Renal cortex interstitium (tissue), 15 donors: Measurements from ENCODE around the gene UNK. TPM values are rescaled to one million over a fixed set of nuclear protein-coding genes. Genes with fewer than 3 reads are reported as not detected.

ENCODE experiments used
- DNase-seq, 11 donors: peaks; one replicate each; pipeline ENCODE4 v3.0.0-alpha.2; 2013; ENCODE audit warnings: low read depth in 9 of 11, low spot score in 4 of 11; ENCODE audit errors: extremely low read depth in 1 of 11
- long read RNA-seq, 16 experiments: transcript quantifications; one replicate each; lab custom pipeline, GENCODE V29; 2026
- polyA plus RNA-seq, 3 donors: library from polyadenylated mRNA; unstranded; fragments of 120-200 nt; gene quantifications; one replicate each; pipeline ENCODE4 v1.2.1, GENCODE V29; 2013; ENCODE audit not compliant: insufficient read length in 3 of 3

UNK gene, protein sequence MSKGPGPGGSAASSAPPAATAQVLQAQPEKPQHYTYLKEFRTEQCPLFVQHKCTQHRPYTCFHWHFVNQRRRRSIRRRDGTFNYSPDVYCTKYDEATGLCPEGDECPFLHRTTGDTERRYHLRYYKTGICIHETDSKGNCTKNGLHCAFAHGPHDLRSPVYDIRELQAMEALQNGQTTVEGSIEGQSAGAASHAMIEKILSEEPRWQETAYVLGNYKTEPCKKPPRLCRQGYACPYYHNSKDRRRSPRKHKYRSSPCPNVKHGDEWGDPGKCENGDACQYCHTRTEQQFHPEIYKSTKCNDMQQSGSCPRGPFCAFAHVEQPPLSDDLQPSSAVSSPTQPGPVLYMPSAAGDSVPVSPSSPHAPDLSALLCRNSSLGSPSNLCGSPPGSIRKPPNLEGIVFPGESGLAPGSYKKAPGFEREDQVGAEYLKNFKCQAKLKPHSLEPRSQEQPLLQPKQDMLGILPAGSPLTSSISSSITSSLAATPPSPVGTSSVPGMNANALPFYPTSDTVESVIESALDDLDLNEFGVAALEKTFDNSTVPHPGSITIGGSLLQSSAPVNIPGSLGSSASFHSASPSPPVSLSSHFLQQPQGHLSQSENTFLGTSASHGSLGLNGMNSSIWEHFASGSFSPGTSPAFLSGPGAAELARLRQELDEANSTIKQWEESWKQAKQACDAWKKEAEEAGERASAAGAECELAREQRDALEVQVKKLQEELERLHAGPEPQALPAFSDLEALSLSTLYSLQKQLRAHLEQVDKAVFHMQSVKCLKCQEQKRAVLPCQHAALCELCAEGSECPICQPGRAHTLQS
- 10 to 100 TPM; 34.1 to 52.2 (median 42.4) TPM for polyA plus RNA-seq
- long read RNA-seq, donor 1, partial matches to known transcripts, result 0 of 3 reads
- long read RNA-seq, donor 1, other reads (novel, unspliced or antisense), result 0 of 3 reads
- long read RNA-seq, donor 2, partial matches to known transcripts, result 0 of 4 reads
- long read RNA-seq, donor 2, other reads (novel, unspliced or antisense), result 0 of 4 reads
- long read RNA-seq, donor 3, transcript UNK-202 (4 exons, 1,312 nt), result major isoform, 5 of 87 reads
- long read RNA-seq, donor 3, partial matches to known transcripts, result 78 of 87 reads
- long read RNA-seq, donor 3, other reads (novel, unspliced or antisense), result 0 of 87 reads
- long read RNA-seq, donor 4, partial matches to known transcripts, result 14 of 16 reads
- long read RNA-seq, donor 4, other reads (novel, unspliced or antisense), result 0 of 16 reads
- long read RNA-seq, donor 5, result 0 reads
- long read RNA-seq, donor 6, partial matches to known transcripts, result 0 of 3 reads
- long read RNA-seq, donor 6, other reads (novel, unspliced or antisense), result 0 of 3 reads
- long read RNA-seq, donor 7, partial matches to known transcripts, result 27 of 74 reads
- long read RNA-seq, donor 7, other reads (novel, unspliced or antisense), result 41 of 74 reads
- long read RNA-seq, donor 8, result 0 reads
- long read RNA-seq, donor 9, partial matches to known transcripts, result 6 of 9 reads
- long read RNA-seq, donor 9, other reads (novel, unspliced or antisense), result 0 of 9 reads
- long read RNA-seq, donor 10, partial matches to known transcripts, result 0 of 5 reads
- long read RNA-seq, donor 10, other reads (novel, unspliced or antisense), result 0 of 5 reads
- long read RNA-seq, donor 11, partial matches to known transcripts, result 0 of 5 reads
- long read RNA-seq, donor 11, other reads (novel, unspliced or antisense), result 0 of 5 reads
- long read RNA-seq, donor 12, partial matches to known transcripts, result 8 of 10 reads
- long read RNA-seq, donor 12, other reads (novel, unspliced or antisense), result 0 of 10 reads
- long read RNA-seq, donor 13, result 0 reads
- long read RNA-seq, donor 14, partial matches to known transcripts, result 0 of 2 reads
- long read RNA-seq, donor 14, other reads (novel, unspliced or antisense), result 0 of 2 reads
- long read RNA-seq, donor 15, result 0 reads
- long read RNA-seq, donor 16, transcript UNK-202 (4 exons, 1,312 nt), result major isoform, 7 of 82 reads
- long read RNA-seq, donor 16, partial matches to known transcripts, result 69 of 82 reads
- long read RNA-seq, donor 16, other reads (novel, unspliced or antisense), result 0 of 82 reads

DNA sequence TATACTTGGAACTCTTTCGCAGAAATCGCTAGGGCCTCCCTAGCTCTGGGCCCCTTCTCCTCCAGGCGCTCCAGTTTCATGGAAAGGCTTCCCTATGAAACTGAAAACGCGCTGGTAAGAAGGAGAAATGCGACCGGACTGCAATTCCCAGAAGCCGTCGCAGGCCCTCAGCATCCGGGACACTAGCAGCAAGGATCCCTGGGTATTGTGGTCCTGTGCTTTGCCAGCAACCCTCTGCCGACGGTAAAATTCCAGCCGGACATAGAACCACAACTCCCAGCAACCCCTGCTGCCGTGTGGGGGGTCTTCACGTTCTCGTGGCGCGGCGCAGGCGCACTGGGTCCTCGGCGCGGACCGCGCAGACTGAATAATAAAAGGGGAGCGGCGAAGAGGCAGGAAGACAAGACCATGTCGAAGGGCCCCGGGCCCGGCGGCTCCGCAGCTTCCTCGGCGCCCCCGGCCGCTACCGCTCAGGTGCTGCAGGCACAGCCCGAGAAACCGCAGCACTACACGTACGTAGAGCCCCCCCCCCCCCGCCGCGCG, at the start of gene UNK:
TSS of gene UNK (plus strand) at position 334 of the 543 bp plus-strand sequence. CDS start at position 409, 75 bp downstream.
- peak; percentile 96 to 99 (median 99) for DNase-seq

DNA sequence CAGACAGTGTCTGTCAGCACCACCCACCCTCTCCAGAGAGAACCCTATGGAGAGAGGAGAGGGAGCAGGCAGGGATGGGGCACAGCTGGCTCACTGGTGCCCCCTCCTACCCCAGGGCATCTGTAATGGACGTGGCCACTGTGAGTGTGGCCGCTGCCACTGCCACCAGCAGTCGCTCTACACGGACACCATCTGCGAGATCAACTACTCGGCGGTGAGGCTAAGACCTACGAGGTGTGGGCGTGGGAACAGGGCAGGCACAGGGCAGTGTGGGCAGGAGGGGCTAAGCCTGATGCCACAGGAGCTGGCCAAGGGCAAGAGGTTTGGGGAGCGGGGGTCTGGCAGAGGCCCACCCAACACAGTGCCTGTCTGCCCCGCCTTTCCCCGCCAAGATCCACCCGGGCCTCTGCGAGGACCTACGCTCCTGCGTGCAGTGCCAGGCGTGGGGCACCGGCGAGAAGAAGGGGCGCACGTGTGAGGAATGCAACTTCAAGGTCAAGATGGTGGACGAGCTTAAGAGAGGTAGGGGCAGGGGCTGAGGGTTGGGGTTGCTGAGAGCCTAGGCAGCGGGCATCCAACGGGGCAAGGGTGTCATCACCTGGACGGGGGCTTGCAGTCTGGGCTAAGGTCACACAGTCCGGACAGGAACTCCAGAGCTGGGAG, 48.3 kb upstream of the UNK start:
- DNase-seq, result no peak

DNA sequence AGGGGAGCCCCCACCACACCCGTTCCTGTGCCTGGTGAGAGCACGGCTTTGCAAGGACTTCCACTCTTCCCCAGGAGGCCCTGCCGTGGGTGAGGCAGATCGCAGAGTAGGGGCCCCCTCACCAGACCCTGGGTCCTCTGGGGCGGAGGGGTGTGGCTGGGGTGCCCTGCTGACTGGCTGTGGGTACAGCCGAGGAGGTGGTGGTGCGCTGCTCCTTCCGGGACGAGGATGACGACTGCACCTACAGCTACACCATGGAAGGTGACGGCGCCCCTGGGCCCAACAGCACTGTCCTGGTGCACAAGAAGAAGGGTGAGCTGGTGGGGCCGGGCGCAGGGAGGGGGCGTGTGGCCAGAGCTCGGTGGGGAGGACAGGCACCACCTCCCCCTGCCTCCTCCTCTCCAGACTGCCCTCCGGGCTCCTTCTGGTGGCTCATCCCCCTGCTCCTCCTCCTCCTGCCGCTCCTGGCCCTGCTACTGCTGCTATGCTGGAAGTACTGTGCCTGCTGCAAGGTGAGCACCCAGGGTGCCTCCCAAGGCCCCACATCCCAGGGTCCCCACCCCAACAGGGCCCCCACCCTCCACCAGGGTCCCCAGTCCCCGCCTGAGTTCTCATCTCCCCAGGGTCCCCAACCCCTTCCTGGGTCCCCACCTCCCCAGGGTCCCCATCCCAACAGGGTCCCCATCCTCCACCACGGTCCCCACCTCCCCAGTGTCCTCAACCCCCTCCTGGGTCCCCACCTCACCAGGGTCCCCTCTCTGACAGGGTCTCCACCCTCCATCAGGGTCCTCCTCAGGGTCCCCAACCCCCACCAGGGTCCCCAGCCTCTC, 47.3 kb upstream of the UNK start:
- DNase-seq, result no peak

DNA sequence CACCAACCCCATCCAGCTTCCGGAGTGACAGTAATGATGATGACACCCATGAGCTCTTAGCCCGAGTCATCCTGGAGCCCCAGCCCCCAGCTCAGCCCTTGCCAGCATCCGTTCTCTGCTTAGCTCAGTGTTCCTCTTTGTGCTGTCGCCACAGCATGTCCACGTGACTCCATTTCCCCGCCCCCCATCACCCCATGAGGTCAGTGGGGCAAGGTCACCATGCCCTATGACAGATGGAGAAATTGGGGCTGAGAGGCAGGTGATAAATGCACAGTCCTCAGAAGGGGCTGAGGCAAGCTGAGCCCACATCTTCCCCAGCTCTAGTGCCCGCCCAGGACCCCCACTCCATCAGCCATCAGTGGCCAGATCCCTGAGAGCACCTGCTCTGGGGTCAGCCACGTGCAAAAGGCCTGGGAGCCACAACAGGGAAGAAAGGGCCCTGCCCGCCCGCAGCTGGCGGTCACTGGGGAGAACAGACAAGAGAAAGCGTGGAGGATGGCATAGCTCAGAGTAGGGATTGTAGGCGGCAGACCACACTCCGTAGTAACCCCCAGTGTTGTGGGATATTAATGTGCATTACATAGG, 46.3 kb upstream of the UNK start:
- DNase-seq, result no peak

DNA sequence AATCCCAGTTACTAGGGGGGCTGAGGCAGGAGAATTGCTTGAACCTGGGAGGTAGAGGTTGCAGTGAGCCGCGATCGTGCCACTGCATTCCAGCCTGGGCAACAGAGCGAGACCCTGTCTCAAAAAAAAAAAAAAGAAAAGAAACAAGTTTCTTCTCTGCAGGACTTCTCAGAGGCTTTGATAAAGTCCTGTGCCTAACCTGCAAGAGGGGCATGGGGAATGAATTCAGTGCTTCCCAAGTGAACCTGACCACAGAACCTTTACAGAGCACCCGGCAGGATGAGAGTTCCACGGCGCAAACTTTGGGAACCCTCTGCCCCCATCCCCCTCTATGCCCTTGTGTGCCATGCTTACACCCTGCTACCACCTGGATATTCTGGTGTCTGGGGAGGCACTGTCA, 45.4 kb upstream of the UNK start:
- DNase-seq, result no peak

DNA sequence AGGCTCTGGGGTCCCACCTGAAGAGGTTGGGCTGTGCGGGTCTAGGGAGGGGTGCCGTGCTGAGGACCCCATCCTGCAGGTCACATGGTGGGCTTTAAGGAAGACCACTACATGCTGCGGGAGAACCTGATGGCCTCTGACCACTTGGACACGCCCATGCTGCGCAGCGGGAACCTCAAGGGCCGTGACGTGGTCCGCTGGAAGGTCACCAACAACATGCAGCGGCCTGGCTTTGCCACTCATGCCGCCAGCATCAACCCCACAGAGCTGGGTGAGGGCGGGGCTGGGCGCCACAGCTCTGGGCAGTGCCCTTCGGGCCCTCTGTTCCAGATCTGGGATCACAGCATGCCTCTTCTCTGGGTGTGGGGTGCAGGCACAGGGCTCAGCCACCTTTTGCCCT, 44.8 kb upstream of the UNK start:
- no peak for DNase-seq

DNA sequence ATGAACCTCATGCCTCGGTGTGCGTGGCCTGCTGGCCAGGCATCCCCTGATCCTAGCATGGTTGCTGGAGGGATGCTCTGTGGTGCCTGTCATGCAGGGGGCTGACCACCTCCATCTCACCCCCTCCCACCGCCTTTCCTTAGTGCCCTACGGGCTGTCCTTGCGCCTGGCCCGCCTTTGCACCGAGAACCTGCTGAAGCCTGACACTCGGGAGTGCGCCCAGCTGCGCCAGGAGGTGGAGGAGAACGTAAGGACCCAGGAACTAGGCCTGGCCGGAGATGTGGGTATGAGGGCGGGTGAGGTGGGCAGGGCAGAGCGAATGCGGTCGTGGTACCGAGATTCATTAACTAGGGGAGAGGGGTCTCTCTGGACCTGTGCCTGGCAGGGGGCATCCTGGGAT, 44.4 kb upstream of the UNK start:
- DNase-seq, result no peak

DNA sequence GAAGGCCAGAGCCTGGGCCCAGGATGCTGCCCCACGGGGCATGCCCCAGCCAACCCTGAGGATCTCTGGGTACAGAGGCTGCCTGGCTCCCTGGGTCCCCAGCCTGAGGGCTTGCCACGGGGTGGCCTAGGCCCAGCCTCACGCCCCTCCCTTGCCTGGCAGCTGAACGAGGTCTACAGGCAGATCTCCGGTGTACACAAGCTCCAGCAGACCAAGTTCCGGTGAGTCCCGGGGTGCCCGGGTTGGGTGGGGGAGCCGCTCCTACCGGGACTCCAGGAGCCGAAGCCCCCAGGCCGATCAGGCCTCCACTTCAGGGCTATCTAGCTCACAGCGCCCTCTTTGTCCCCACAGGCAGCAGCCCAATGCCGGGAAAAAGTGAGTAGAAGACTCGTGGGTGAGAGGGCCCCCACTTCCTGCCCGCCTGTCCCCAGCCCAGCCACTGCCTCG, 44.0 kb upstream of the UNK start:
- DNase-seq, result no peak

DNA sequence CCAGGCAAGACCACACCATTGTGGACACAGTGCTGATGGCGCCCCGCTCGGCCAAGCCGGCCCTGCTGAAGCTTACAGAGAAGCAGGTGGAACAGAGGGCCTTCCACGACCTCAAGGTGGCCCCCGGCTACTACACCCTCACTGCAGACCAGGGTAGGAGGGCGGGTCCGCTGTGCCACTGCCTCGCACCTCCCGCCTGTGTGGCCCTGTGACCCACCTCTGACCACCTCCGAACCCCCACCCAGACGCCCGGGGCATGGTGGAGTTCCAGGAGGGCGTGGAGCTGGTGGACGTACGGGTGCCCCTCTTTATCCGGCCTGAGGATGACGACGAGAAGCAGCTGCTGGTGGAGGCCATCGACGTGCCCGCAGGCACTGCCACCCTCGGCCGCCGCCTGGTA, 42.3 kb upstream of the UNK start:
- DNase-seq, result no peak

DNA sequence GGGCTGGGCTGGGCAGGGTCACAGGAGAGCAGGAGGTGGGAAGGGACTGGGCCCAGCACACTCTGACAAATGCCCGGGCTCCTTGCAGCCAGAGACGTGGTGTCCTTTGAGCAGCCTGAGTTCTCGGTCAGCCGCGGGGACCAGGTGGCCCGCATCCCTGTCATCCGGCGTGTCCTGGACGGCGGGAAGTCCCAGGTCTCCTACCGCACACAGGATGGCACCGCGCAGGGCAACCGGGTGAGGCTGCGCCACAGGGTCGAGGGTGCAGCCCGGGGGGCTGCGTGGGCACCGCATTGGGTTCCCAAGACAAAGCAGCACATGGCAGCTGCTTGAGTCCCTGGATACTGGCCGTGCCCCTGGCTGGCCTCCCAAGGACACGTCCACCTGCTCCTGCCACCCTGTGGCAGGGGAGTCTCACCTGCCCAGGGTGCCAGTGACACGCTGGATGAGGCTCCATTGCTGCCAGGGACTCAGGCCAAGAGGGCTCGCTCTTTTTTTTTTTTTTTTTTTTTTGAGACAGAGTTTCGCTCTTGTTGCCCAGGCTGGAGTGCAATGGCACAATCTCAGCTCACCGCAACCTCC, 40.9 kb upstream of the UNK start:
- no peak for DNase-seq

DNA sequence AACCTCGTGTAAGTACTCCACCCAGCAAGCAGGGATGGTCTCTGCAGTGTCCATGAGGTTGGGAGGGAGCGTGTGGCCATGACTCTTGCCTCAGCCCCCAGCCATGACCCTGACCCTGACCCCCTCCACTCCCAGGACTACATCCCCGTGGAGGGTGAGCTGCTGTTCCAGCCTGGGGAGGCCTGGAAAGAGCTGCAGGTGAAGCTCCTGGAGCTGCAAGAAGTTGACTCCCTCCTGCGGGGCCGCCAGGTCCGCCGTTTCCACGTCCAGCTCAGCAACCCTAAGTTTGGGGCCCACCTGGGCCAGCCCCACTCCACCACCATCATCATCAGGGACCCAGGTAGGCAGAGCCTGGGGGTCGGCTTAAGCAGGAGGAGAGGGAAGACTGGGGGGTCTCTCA, 35.9 kb upstream of the UNK start:
- no peak for DNase-seq

DNA sequence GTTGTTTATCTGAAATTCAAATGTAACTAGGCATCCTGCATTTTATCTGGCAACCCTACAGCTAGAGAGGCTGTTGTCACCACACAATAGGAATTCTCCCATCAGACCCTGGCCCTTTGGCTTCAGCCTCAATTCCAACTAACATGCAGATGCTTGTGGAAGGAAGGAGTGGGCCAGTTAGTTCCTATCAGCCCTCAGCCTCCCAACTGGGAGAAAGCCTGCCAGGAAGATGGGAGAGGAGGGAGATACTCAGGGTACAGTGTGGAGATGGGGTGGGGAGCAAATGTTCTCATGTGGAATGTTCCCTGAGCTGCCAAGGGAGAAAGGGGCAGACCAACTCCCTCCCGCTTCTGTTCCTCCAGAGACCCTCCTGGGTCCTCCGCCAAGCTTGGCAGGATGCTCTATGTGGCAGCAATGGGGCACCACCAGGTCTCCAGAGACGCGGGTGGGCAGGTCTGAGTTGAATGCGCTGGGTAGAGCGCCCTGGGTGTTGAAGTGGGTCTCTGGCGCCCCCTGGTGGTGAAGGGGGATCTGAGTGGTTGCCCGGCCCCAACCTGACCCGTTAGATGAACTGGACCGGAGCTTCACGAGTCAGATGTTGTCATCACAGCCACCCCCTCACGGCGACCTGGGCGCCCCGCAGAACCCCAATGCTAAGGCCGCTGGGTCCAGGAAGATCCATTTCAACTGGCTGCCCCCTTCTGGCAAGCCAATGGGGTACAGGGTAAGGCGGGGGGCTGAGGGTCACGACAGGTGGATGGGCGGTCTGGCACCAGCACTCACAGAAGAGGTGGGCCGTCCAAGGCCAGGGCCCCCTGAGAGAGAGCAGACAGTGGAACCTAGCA, 34.8 kb upstream of the UNK start:
- DNase-seq, result peak in 4 of 11 donors; percentile 51 to 68 (median 58)

DNA sequence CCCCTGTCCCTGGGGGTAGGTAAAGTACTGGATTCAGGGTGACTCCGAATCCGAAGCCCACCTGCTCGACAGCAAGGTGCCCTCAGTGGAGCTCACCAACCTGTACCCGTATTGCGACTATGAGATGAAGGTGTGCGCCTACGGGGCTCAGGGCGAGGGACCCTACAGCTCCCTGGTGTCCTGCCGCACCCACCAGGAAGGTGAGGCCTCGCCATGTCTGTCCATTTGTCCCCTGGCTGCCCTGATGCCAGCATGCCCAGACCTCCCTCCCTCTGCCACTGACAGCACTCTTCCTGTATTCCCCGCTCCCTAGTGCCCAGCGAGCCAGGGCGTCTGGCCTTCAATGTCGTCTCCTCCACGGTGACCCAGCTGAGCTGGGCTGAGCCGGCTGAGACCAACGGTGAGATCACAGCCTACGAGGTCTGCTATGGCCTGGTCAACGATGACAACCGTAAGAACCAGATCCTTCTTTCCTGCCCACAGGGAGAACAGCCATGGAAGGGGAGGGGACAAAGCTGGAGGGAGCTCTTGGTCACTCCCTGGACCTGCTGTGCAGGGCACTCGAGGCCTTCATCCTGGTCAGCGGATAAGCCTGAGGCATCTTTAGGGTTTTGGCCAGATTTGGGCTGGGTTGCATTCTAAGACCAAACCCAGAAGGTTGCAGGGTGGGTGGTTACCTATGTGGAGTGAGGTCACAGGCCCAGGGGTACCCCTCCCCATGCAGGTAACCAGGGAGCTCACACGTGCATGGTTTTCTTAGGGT, 33.8 kb upstream of the UNK start:
- DNase-seq, result no peak
